ENCODE results near the gene CSTPP1.

The CSTPP1 gene

DNA sequence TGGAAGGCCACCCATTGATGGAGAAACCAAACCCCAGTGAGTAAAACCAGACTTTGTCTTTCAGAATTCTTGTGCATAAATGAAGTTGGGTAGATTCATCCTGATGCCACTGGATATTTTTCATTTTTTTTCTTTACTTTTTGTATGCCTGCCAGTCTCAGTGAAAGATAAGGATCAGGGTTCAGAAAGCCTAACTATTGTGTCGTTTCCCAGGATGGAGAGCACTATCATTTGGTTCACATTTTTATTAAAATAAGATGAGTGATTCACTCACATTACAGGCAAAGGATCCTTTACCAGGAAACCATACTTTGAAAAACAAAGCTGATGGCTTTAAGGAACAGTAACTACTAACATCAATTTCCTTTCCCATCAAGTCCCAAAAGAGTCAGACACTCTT lies 188.1 kb downstream of the CSTPP1 start:
- TF ChIP-seq REST (IDR thresholded peaks at IDR 0.05; ENCODE audit: insufficient read depth in 1 of 2, low read depth in 2 of 2, low read length in 2 of 2) (no peak), FOXP2 (optimal IDR thresholded peaks at IDR 0.05; ENCODE audit: borderline replicate concordance, extremely low read depth, extremely low read length, insufficient read depth) (no peak), TAF1 (IDR thresholded peaks at IDR 0.05; ENCODE audit: borderline replicate concordance, insufficient read depth, low read length) (no peak), POLR2AphosphoS5 (IDR thresholded peaks at IDR 0.05; ENCODE audit: low read depth, low read length) (no peak), SIN3A (IDR thresholded peaks at IDR 0.05; ENCODE audit: borderline replicate concordance, insufficient read depth, low read length) (no peak)

- TF ChIP-seq FOXP2 (optimal IDR thresholded peaks at IDR 0.05; ENCODE audit: borderline replicate concordance, extremely low read depth, extremely low read length, insufficient read depth) (no peak), REST (IDR thresholded peaks at IDR 0.05; ENCODE audit: insufficient read depth in 1 of 2, low read depth in 2 of 2, low read length in 2 of 2) (no peak), SIN3A (IDR thresholded peaks at IDR 0.05; ENCODE audit: borderline replicate concordance, insufficient read depth, low read length) (no peak)
Measured at GRCh38 chr11:47125083-47125482, 188.5 kb downstream of the CSTPP1 start.

DNA sequence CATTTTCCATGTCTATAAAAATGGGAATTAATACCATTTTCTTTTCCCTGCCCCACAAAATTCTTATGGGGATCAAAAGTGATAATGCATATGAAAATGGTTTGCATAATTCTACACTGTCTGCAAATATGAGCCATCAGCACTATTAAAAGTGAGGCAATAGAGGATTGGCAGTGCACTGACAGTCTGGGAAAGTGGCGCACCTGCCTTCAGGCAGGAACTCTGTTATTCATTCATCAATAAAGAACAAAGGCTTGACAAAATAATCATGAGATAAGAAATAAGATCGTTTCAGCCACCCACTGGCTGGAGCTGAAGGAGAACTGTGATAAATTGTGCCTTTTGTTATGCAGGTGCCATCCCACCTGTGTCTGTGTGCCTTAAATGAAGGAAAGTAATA lies 190.7 kb downstream of the CSTPP1 start:
- TF ChIP-seq SIN3A (IDR thresholded peaks at IDR 0.05; ENCODE audit: borderline replicate concordance, insufficient read depth, low read length), result no peak
- no peak for TF ChIP-seq FOXP2 (optimal IDR thresholded peaks at IDR 0.05; ENCODE audit: borderline replicate concordance, extremely low read depth, extremely low read length, insufficient read depth)
- no peak for TF ChIP-seq TAF1 (IDR thresholded peaks at IDR 0.05; ENCODE audit: borderline replicate concordance, insufficient read depth, low read length)

GRCh38 chr11:47130543-47130942 lies 194.0 kb downstream of the CSTPP1 start:
- TF ChIP-seq TAF1 (IDR thresholded peaks at IDR 0.05; ENCODE audit: borderline replicate concordance, insufficient read depth, low read length), result no peak
- TF ChIP-seq FOXP2 (optimal IDR thresholded peaks at IDR 0.05; ENCODE audit: borderline replicate concordance, extremely low read depth, extremely low read length, insufficient read depth), result no peak
- no peak for TF ChIP-seq REST (IDR thresholded peaks at IDR 0.05; ENCODE audit: insufficient read depth in 1 of 2, low read depth in 2 of 2, low read length in 2 of 2)
- TF ChIP-seq POLR2AphosphoS5 (IDR thresholded peaks at IDR 0.05; ENCODE audit: low read depth, low read length), result no peak
- TF ChIP-seq SIN3A (IDR thresholded peaks at IDR 0.05; ENCODE audit: borderline replicate concordance, insufficient read depth, low read length), result no peak

GRCh38 chr11:47131136-47131535 lies 194.6 kb downstream of the CSTPP1 start:
- no peak for TF ChIP-seq POLR2AphosphoS5 (IDR thresholded peaks at IDR 0.05; ENCODE audit: low read depth, low read length)
- TF ChIP-seq TAF1 (IDR thresholded peaks at IDR 0.05; ENCODE audit: borderline replicate concordance, insufficient read depth, low read length), result no peak
- TF ChIP-seq FOXP2 (optimal IDR thresholded peaks at IDR 0.05; ENCODE audit: borderline replicate concordance, extremely low read depth, extremely low read length, insufficient read depth), result no peak
- TF ChIP-seq SIN3A (IDR thresholded peaks at IDR 0.05; ENCODE audit: borderline replicate concordance, insufficient read depth, low read length), result no peak
- TF ChIP-seq REST (IDR thresholded peaks at IDR 0.05; ENCODE audit: insufficient read depth in 1 of 2, low read depth in 2 of 2, low read length in 2 of 2), result no peak

All from PFSK-1 (cell line).